SK-N-SH treated with all-trans-retinoic acid at 6 μM for 48 hours (cell line): ENCODE data around the gene ELF1.

Experiments
- ATAC-seq: fragments of 200-7000 bp; cut with Tn5 transposase; 3 replicates; pipeline ENCODE4 v1.9.1; 2020; ENCODE audit warnings: mild to moderate bottlenecking, moderate library complexity
- ARNTL ChIP-seq: fragments of 450-650 bp; formaldehyde crosslinking; IDR thresholded peaks from 2 replicates; pipeline ENCODE4 v1.5.0; 2020; ENCODE audit warnings: low read depth, mild to moderate bottlenecking, moderate library complexity, borderline replicate concordance
- BACH2 ChIP-seq: fragments of 250-450 bp; sonication (Bioruptor Pico); IDR thresholded peaks from 2 replicates; pipeline ENCODE4 v1.9.0; 2021; ENCODE audit warnings: mild to moderate bottlenecking, borderline replicate concordance
- CREB5 ChIP-seq: fragments of 250-450 bp; sonication (Bioruptor Pico); IDR thresholded peaks from 2 replicates; pipeline ENCODE4 v1.5.1; 2020; ENCODE audit warnings: low read depth, mild to moderate bottlenecking, moderate library complexity
- CSDC2 ChIP-seq: fragments of 250-450 bp; sonication (Bioruptor Pico); IDR thresholded peaks from 2 replicates; pipeline ENCODE4 v1.5.0; 2020; ENCODE audit warnings: mild to moderate bottlenecking, moderate library complexity
- CSRNP3 ChIP-seq: fragments of 250-450 bp; sonication (Bioruptor Pico); IDR thresholded peaks from 2 replicates; pipeline ENCODE4 v1.5.1; 2021; ENCODE audit warnings: mild to moderate bottlenecking, moderate library complexity
- ESRRG ChIP-seq: fragments of 250-450 bp; sonication (Bioruptor Pico); IDR thresholded peaks from 2 replicates; pipeline ENCODE4 v1.6.1; 2021; ENCODE audit warnings: mild to moderate bottlenecking
- GLIS3 ChIP-seq: fragments of 250-450 bp; sonication (Bioruptor Pico); IDR thresholded peaks from 2 replicates; pipeline ENCODE4 v1.5.0; 2020; ENCODE audit warnings: mild to moderate bottlenecking, moderate library complexity
- ISL1 ChIP-seq: fragments of 250-450 bp; sonication (Bioruptor Pico); IDR thresholded peaks from 2 replicates; pipeline ENCODE4 v2.1.2; 2022; ENCODE audit warnings: mild to moderate bottlenecking, moderate library complexity
- OSR1 ChIP-seq: fragments of 250-450 bp; sonication (Bioruptor Pico); IDR thresholded peaks from 2 replicates; pipeline ENCODE4 v1.8.0; 2022; ENCODE audit warnings: moderate library complexity, mild to moderate bottlenecking, inconsistent platforms
- PATZ1 ChIP-seq: fragments of 250-450 bp; sonication (Bioruptor Pico); IDR thresholded peaks from 2 replicates; pipeline ENCODE4 v1.8.0; 2020; ENCODE audit warnings: mild to moderate bottlenecking, moderate library complexity, borderline replicate concordance
- POU6F1 ChIP-seq: fragments of 250-450 bp; sonication (Bioruptor Pico); IDR thresholded peaks from 2 replicates; pipeline ENCODE4 v1.8.0; 2021; ENCODE audit warnings: low read depth, mild to moderate bottlenecking, moderate library complexity, borderline replicate concordance
- PPARA ChIP-seq: fragments of 250-450 bp; sonication (Bioruptor Pico); IDR thresholded peaks from 2 replicates; pipeline ENCODE4 v1.5.0; 2020; ENCODE audit warnings: mild to moderate bottlenecking, borderline replicate concordance
- RARB ChIP-seq: fragments of 250-450 bp; sonication (Bioruptor Pico); IDR thresholded peaks from 2 replicates; pipeline ENCODE4 v1.8.0; 2021; ENCODE audit warnings: mild to moderate bottlenecking, moderate library complexity
- SNAI2 ChIP-seq: fragments of 250-450 bp; sonication (Bioruptor Pico); IDR thresholded peaks from 2 replicates; pipeline ENCODE4 v1.5.0; 2020; ENCODE audit warnings: mild to moderate bottlenecking, moderate library complexity
- TCF4 ChIP-seq: fragments of 250-450 bp; sonication (Bioruptor Pico); IDR thresholded peaks from 2 replicates; pipeline ENCODE4 v1.8.0; 2021; ENCODE audit warnings: mild to moderate bottlenecking, moderate library complexity, borderline replicate concordance
- TOX ChIP-seq: fragments of 250-450 bp; sonication (Bioruptor Pico); IDR thresholded peaks from 2 replicates; pipeline ENCODE4 v1.8.0; 2021; ENCODE audit warnings: mild to moderate bottlenecking, moderate library complexity, borderline replicate concordance
- TSHZ2 ChIP-seq: fragments of 250-450 bp; sonication (Bioruptor Pico); IDR thresholded peaks from 2 replicates; pipeline ENCODE4 v1.5.0; 2020; ENCODE audit warnings: mild to moderate bottlenecking, moderate library complexity
- ZC3H10 ChIP-seq: fragments of 250-450 bp; sonication (Bioruptor Pico); IDR thresholded peaks from 2 replicates; pipeline ENCODE4 v1.5.1; 2021; ENCODE audit warnings: mild to moderate bottlenecking, moderate library complexity
- ZFP30 ChIP-seq: fragments of 450-650 bp; formaldehyde crosslinking; IDR thresholded peaks from 2 replicates; pipeline ENCODE4 v1.5.0; 2022; ENCODE audit warnings: mild to moderate bottlenecking, moderate library complexity
- ZNF565 ChIP-seq: fragments of 450-650 bp; formaldehyde crosslinking; conservative IDR thresholded peaks from 2 replicates; pipeline ENCODE4 v1.5.0; 2020; ENCODE audit warnings: low read depth, mild to moderate bottlenecking, moderate library complexity
- ZNF70 ChIP-seq: fragments of 450-650 bp; formaldehyde crosslinking; IDR thresholded peaks from 2 replicates; pipeline ENCODE4 v1.5.0; 2020; ENCODE audit warnings: mild to moderate bottlenecking, moderate library complexity
- ZNF8 ChIP-seq: fragments of 450-650 bp; formaldehyde crosslinking; IDR thresholded peaks from 2 replicates; pipeline ENCODE4 v1.5.0; 2020; ENCODE audit warnings: mild to moderate bottlenecking, moderate library complexity

ELF1 gene

GRCh38 chr13:41029629-41030028 lies 10.5 kb upstream of the ELF1 start:
- no peak for ATAC-seq
- TF ChIP-seq ZFP30 (CRISPR knock-in tag) (no peak), ZNF565 (CRISPR knock-in tag) (no peak), ESRRG (CRISPR knock-in tag) (no peak), ISL1 (CRISPR knock-in tag) (no peak), ZNF8 (CRISPR knock-in tag) (no peak), CSRNP3 (CRISPR knock-in tag) (no peak), CSDC2 (CRISPR knock-in tag) (no peak), CREB5 (CRISPR knock-in tag) (no peak), PATZ1 (CRISPR knock-in tag) (no peak), POU6F1 (CRISPR knock-in tag) (no peak), BACH2 (CRISPR knock-in tag) (no peak), TOX (CRISPR knock-in tag) (no peak), ZNF70 (CRISPR knock-in tag) (no peak), ZC3H10 (CRISPR knock-in tag) (no peak), RARB (CRISPR knock-in tag) (no peak), OSR1 (CRISPR knock-in tag) (no peak), TSHZ2 (no peak), GLIS3 (CRISPR knock-in tag) (no peak), SNAI2 (CRISPR knock-in tag) (no peak), PPARA (CRISPR knock-in tag) (no peak)
- TF ChIP-seq, all 23 proteins: peak for 0

- ATAC-seq: no peak
These were observed 8.9 kb upstream of the ELF1 start for GRCh38 chr13:41028051-41028450.

More at GRCh38 chr13:41028051-41028450, 8.9 kb upstream of the ELF1 start:
- TF ChIP-seq ZFP30 (CRISPR knock-in tag) (no peak), TCF4 (CRISPR knock-in tag) (no peak), CREB5 (CRISPR knock-in tag) (no peak), ARNTL (CRISPR knock-in tag) (no peak), GLIS3 (CRISPR knock-in tag) (no peak)
